Measurements from ENCODE around the gene ASB13. TPM values are rescaled to one million over a fixed set of nuclear protein-coding genes. Genes with fewer than 3 reads are reported as not detected.

Gene ASB13
- total and polyA plus RNA-seq, 2 of the 13 experiments (the other 11 are each of a cell fraction or from before 2014, with no cell fraction given) = 9.3 to 15.4 TPM

GRCh38 chr10:5627486-5628044 is 38.8 kb downstream of the ASB13 start (continued):
- no peak for TF ChIP-seq ZNF770 (CRISPR knock-in tag; IDR thresholded peaks at IDR 0.05)
- peak; percentile 55; the same call in 1 of the 2 replicates for TF ChIP-seq PHF21A (CRISPR knock-in tag; IDR thresholded peaks at IDR 0.05)
- TF ChIP-seq RARA (CRISPR knock-in tag; IDR thresholded peaks at IDR 0.05) = peak; percentile 74
- TF ChIP-seq ZFP36 (IDR thresholded peaks at IDR 0.05; ENCODE audit: borderline replicate concordance, low read depth, low read length, partially characterized antibody) = no peak
- peak; percentile 62; the same call in 1 of the 2 replicates for TF ChIP-seq HNF1B (CRISPR knock-in tag; IDR thresholded peaks at IDR 0.05)
- no peak for TF ChIP-seq NCOA5 (CRISPR knock-in tag; IDR thresholded peaks at IDR 0.05)
- TF ChIP-seq, protein P1, sequence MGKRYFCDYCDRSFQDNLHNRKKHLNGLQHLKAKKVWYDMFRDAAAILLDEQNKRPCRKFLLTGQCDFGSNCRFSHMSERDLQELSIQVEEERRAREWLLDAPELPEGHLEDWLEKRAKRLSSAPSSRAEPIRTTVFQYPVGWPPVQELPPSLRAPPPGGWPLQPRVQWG (CRISPR knock-in tag; IDR thresholded peaks at IDR 0.05; ENCODE audit: borderline replicate concordance, low read depth) = no peak
- no peak for TF ChIP-seq ISL2 (CRISPR knock-in tag; IDR thresholded peaks at IDR 0.05)
- no peak for TF ChIP-seq ZNF616 (CRISPR knock-in tag; IDR thresholded peaks at IDR 0.05; ENCODE audit: low read depth)
- peak; percentile 81 for TF ChIP-seq TBL1XR1 (IDR thresholded peaks at IDR 0.05; ENCODE audit: borderline replicate concordance, low read length, partially characterized antibody)
- TF ChIP-seq ZNF260 (CRISPR knock-in tag; IDR thresholded peaks at IDR 0.05; ENCODE audit: borderline replicate concordance, low read depth) = no peak
- TF ChIP-seq ZNF501 (CRISPR knock-in tag; IDR thresholded peaks at IDR 0.05) = peak; percentile 59; the same call in 1 of the 2 replicates
- TF ChIP-seq SALL1 (CRISPR knock-in tag; IDR thresholded peaks at IDR 0.05) = no peak; the same call in none of the 2 replicates
- TF ChIP-seq, protein P2, sequence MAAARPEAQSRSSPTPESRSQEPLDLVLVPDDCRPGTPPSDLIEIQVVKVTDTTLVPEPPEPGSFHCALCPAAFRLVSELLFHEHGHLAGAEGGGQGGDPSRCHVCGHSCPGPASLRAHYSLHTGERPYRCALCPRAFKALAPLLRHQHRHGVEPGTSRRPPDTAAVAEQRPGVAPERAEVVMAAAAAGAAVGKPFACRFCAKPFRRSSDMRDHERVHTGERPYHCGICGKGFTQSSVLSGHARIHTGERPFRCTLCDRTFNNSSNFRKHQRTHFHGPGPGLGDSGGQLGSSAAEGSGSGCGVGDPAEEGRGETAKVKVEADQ (CRISPR knock-in tag; IDR thresholded peaks at IDR 0.05; ENCODE audit: borderline replicate concordance) = no peak
- 0 out of 2 replicates have a peak, but pooled peaks have one; percentile 27 for TF ChIP-seq MED1 (CRISPR knock-in tag; IDR thresholded peaks at IDR 0.05)
- TF ChIP-seq POGZ (CRISPR knock-in tag; IDR thresholded peaks at IDR 0.05) = no peak
- no peak for TF ChIP-seq ZNF280D (CRISPR knock-in tag; IDR thresholded peaks at IDR 0.05)
- TF ChIP-seq STAG1 (CRISPR knock-in tag; IDR thresholded peaks at IDR 0.05) = no peak
- no peak for TF ChIP-seq MIXL1 (CRISPR knock-in tag; IDR thresholded peaks at IDR 0.05)
- TF ChIP-seq DR1 (CRISPR knock-in tag; IDR thresholded peaks at IDR 0.05) = no peak
